ENCODE results near the gene ZNF384. TPM values are rescaled to one million over a fixed set of nuclear protein-coding genes. Genes with fewer than 3 reads are reported as not detected.

The ZNF384 gene
- total and polyA plus RNA-seq, 4 experiments from 2014 or later, result 14.4 to 88.7 (median 67.2) TPM

GRCh38 chr12:6640497-6640896 lies 48.7 kb downstream of the ZNF384 start:
- intact Hi-C loops (cut with micrococcal nuclease), result no loop called here
- Mint-ChIP-seq H3K36me3 (peaks cover 6 to 14% of the 10 kb centered on the region in 2 donors), H3K9me3 (peaks cover 0 to 21% (median 8%) of the 10 kb centered on the region in 8 donors), H3K27me3 (peaks cover 0 to 3% of the 10 kb centered on the region in 2 donors), H3K27ac (no peak overlapping the region), H3K4me1 (peaks cover 4 to 13% (median 9%) of the 10 kb centered on the region in 4 donors), H3K4me3 (no peak overlapping the region)
- CTCF ChIA-PET (ENCODE audit: partially characterized antibody), result no interaction called here
- DNase-seq, result no peak
- Histone ChIP-seq H3K27me3 (ENCODE audit: insufficient read depth, low read length) (no peaks in the 10 kb centered on the region), H3K4me1 (ENCODE audit: insufficient read depth, low read length) (peaks cover 6% of the 10 kb centered on the region), H3K27ac (ENCODE audit: low read depth, low read length) (no peak overlapping the region), H3K9me3 (ENCODE audit: control insufficient read depth in 1 of 2, low read length in 2 of 2) (peaks cover 0 to 11% of the 10 kb centered on the region in 2 donors), H3K36me3 (ENCODE audit: insufficient read depth, low read length) (no peaks in the 10 kb centered on the region), H3K4me3 (ENCODE audit: low read length in 2 of 2) (no peak overlapping the region)
- POLR2A ChIA-PET (ENCODE audit: partially characterized antibody), result no interaction called here

DNA sequence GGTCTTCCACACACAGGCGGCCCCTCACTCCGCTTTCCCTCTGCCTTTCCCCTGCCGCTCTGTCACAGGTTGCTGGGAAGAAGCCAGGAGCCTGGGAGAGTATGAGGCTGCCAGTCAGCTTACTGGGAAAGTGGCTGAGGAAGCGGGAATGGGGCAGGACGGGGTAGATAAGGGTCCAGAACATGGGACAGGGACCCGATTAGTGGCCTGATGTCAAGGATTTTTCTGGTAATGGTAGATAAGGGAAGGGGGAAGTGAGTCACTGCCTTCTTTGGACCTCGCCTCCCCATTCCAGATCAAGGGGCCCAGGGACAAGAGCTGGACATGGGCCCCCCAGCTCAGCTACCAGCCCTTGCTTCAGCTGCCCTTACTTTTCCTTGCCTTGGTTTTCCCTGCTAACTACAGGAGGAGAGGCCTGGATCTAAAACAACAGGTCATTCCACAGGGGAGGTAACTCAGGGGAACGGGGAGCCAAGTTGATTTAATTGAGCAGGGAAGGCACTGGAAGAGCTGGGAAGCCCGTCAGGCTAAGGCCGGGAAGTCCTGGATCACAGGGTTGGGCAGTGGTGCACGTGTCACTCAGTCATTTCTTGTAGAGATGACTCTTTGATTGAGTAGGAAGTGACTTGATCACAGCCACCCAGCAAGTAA lies 49.9 kb downstream of the ZNF384 start:
- intact Hi-C loops (cut with micrococcal nuclease), result no loop called here
- Mint-ChIP-seq H3K4me1 (peaks cover 7 to 24% (median 16%) of the 10 kb centered on the region in 4 donors), H3K4me3 (no peak overlapping the region), H3K9me3 (peaks cover 0 to 15% (median 7%) of the 10 kb centered on the region in 8 donors), H3K27ac (no peak overlapping the region), H3K36me3 (peaks cover 4 to 8% of the 10 kb centered on the region in 2 donors), H3K27me3 (peaks cover 0 to 3% of the 10 kb centered on the region in 2 donors)
- peaks cover 0 to 9% of the 10 kb centered on the region in 2 donors for H3K9me3 ChIP-seq (ENCODE audit: control insufficient read depth in 1 of 2, low read length in 2 of 2)
- POLR2A ChIA-PET (ENCODE audit: partially characterized antibody), result interaction anchor here (1.5 kb wide), 1 partner anchor 26 kb away, joined by 3 read pairs; no protein-coding TSS in a partner anchor
- no peak overlapping the region for H3K27ac ChIP-seq (ENCODE audit: low read depth, low read length)
- H3K36me3 ChIP-seq (ENCODE audit: insufficient read depth, low read length), result no peaks in the 10 kb centered on the region
- H3K27me3 ChIP-seq (ENCODE audit: insufficient read depth, low read length), result no peaks in the 10 kb centered on the region
- peaks cover 13% of the 10 kb centered on the region for H3K4me1 ChIP-seq (ENCODE audit: insufficient read depth, low read length)
- no peak for DNase-seq
- H3K4me3 ChIP-seq (ENCODE audit: low read length in 2 of 2), result no peak overlapping the region
- CTCF ChIA-PET (ENCODE audit: partially characterized antibody), result no interaction called here

DNA sequence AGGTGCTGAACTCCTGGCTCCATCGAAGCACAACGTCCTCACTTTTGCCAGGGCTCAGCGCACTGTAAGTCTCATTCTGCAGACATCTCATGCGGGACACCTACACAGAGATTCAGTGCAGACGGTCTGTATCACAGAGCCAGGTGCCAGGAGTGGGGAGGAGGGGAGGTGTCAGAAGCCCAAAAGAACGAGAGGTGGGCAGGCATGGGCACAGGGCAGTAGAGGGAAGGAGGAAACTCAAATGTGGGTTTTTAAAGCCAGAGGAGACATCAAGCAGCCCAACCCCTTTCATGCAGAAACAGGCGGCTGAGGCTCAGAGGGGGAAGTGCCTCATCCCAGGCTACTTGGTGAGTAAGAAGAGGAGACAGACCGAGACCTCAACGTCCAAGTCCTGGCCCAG lies 50.9 kb downstream of the ZNF384 start:
- CTCF ChIA-PET (ENCODE audit: partially characterized antibody), result no interaction called here
- H3K4me1 ChIP-seq (ENCODE audit: insufficient read depth, low read length), result peaks cover 13% of the 10 kb centered on the region
- peaks cover 0 to 2% of the 10 kb centered on the region in 2 donors for H3K9me3 ChIP-seq (ENCODE audit: control insufficient read depth in 1 of 2, low read length in 2 of 2)
- POLR2A ChIA-PET (ENCODE audit: partially characterized antibody), result interaction anchor here (1.5 kb wide), 1 partner anchor 25 kb away, joined by 3 read pairs; no protein-coding TSS in a partner anchor
- H3K27me3 ChIP-seq (ENCODE audit: insufficient read depth, low read length), result no peaks in the 10 kb centered on the region
- Mint-ChIP-seq H3K4me3 (no peak overlapping the region), H3K27me3 (peaks cover 0 to 3% of the 10 kb centered on the region in 2 donors), H3K9me3 (peaks cover 0 to 5% (median 2%) of the 10 kb centered on the region in 8 donors), H3K36me3 (peaks cover 0 to 3% of the 10 kb centered on the region in 2 donors), H3K4me1 (peaks cover 9 to 29% (median 19%) of the 10 kb centered on the region in 4 donors), H3K27ac (peak overlapping the region in 3 of 7 donors; percentile 9 to 73 (median 50))
- H3K27ac ChIP-seq (ENCODE audit: low read depth, low read length), result no peak overlapping the region
- intact Hi-C loops (cut with micrococcal nuclease), result no loop called here
- DNase-seq, result no peak
- H3K4me3 ChIP-seq (ENCODE audit: low read length in 2 of 2), result no peak overlapping the region
- no peaks in the 10 kb centered on the region for H3K36me3 ChIP-seq (ENCODE audit: insufficient read depth, low read length)

DNA sequence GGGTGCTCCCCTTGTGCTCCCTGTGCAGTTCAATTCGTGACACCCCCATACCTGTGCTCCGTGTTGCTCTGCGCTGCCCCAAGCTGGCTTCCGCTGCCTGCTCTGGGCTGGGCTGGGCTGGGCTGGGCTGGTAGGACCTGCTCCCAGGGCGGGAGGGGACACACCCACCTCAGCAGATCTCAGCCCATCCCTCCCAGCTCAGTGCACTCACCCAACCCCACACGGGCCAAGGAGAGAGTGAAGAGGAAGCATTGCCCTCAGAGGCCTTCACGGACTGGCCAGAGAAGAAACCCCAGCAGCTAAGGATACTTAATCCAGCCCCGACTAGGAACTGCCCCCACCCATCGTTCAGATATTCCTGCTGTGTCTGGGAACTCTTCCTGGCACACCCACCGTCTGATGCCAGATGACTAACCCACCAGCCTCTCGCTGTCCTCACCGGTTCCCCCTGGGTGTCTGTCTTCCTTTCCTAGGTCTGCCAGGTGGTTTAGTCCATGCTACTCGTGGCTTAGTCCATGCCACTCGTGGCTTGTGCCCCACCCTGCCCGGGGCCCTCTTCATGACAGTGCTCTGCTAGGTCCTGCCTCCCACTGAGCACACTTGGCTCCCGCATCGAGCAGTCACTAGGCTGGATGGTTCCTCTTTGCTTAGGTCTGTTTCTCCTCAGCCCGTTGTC lies 53.2 kb downstream of the ZNF384 start, which contains the start of gene LPAR5:
LPAR5 (minus strand) TSS at position 104 of the 676 bp plus-strand sequence. CDS start 14,711 bp downstream, outside the sequence.
- peaks cover 36% of the 10 kb centered on the region for H3K4me1 ChIP-seq (ENCODE audit: insufficient read depth, low read length)
- Mint-ChIP-seq H3K4me1 (peaks cover 26 to 52% (median 39%) of the 10 kb centered on the region in 4 donors), H3K4me3 (peak within 1 kb of the TSS; percentile 71 to 85 (median 79)), H3K27me3 (no peaks in the 10 kb centered on the region), H3K27ac (peak within 1 kb of the TSS; percentile 68 to 91 (median 84)), H3K9me3 (peaks cover 0 to 2% (median 0%) of the 10 kb centered on the region in 8 donors), H3K36me3 (no peaks in the 10 kb centered on the region)
- ChIA-PET POLR2A (ENCODE audit: partially characterized antibody) (interaction anchor here (0.9 to 2.1 kb wide), 8 partner anchors 8 to 215 kb away, joined by 3 to 10 read pairs (median 4); partner anchors contain the start of genes CDCA3, USP5 and ZNF384), CTCF (ENCODE audit: partially characterized antibody) (interaction anchor here (0.6 to 7.1 kb wide), 2 partner anchors 8 to 16 kb away, joined by 3 to 40 read pairs; no protein-coding TSS in a partner anchor)
- no peaks in the 10 kb centered on the region for H3K27me3 ChIP-seq (ENCODE audit: insufficient read depth, low read length)
- no peak within 1 kb of the TSS for H3K4me3 ChIP-seq (ENCODE audit: low read length in 2 of 2)
- intact Hi-C loops (cut with micrococcal nuclease), result no loop called here
- no peaks in the 10 kb centered on the region for H3K9me3 ChIP-seq (ENCODE audit: control insufficient read depth in 1 of 2, low read length in 2 of 2)
- H3K27ac ChIP-seq (ENCODE audit: low read depth, low read length), result peak within 1 kb of the TSS; percentile 28
- DNase-seq, result peak in 2 of 5 donors; percentile 34 to 44
- H3K36me3 ChIP-seq (ENCODE audit: insufficient read depth, low read length), result no peaks in the 10 kb centered on the region

- POLR2A ChIA-PET (ENCODE audit: partially characterized antibody), result interaction anchor here (0.8 to 2.1 kb wide), 11 partner anchors 9 to 216 kb away, joined by 3 to 10 read pairs (median 4); partner anchors contain the start of genes CDCA3, COPS7A, USP5 and ZNF384
- H3K9me3 Mint-ChIP-seq, result peaks cover 0 to 2% (median 0%) of the 10 kb centered on the region in 8 donors
- H3K27ac Mint-ChIP-seq, result peak overlapping the region; percentile 18 to 91 (median 84)
- Histone ChIP-seq H3K36me3 (ENCODE audit: insufficient read depth, low read length) (no peaks in the 10 kb centered on the region), H3K27me3 (ENCODE audit: insufficient read depth, low read length) (no peaks in the 10 kb centered on the region), H3K27ac (ENCODE audit: low read depth, low read length) (peak overlapping the region; percentile 28), H3K4me1 (ENCODE audit: insufficient read depth, low read length) (peaks cover 41% of the 10 kb centered on the region), H3K9me3 (ENCODE audit: control insufficient read depth in 1 of 2, low read length in 2 of 2) (no peaks in the 10 kb centered on the region), H3K4me3 (ENCODE audit: low read length in 2 of 2) (no peak overlapping the region)
- H3K4me3 Mint-ChIP-seq, result peak overlapping the region; percentile 71 to 85 (median 79)
- DNase-seq, result peak in 3 of 5 donors; percentile 26 to 76 (median 48)
- H3K4me1 Mint-ChIP-seq, result peaks cover 27 to 58% (median 43%) of the 10 kb centered on the region in 4 donors
- CTCF ChIA-PET (ENCODE audit: partially characterized antibody), result interaction anchor here (1.9 to 7.1 kb wide), 2 partner anchors 15 to 88 kb away, joined by 4 to 40 read pairs; partner anchors contain the start of gene COPS7A
- no peaks in the 10 kb centered on the region for H3K36me3 Mint-ChIP-seq
- H3K27me3 Mint-ChIP-seq, result no peaks in the 10 kb centered on the region
- intact Hi-C loops (cut with micrococcal nuclease), result no loop called here
Measured at GRCh38 chr12:6635375-6635855, 53.8 kb downstream of the ZNF384 start.

DNA sequence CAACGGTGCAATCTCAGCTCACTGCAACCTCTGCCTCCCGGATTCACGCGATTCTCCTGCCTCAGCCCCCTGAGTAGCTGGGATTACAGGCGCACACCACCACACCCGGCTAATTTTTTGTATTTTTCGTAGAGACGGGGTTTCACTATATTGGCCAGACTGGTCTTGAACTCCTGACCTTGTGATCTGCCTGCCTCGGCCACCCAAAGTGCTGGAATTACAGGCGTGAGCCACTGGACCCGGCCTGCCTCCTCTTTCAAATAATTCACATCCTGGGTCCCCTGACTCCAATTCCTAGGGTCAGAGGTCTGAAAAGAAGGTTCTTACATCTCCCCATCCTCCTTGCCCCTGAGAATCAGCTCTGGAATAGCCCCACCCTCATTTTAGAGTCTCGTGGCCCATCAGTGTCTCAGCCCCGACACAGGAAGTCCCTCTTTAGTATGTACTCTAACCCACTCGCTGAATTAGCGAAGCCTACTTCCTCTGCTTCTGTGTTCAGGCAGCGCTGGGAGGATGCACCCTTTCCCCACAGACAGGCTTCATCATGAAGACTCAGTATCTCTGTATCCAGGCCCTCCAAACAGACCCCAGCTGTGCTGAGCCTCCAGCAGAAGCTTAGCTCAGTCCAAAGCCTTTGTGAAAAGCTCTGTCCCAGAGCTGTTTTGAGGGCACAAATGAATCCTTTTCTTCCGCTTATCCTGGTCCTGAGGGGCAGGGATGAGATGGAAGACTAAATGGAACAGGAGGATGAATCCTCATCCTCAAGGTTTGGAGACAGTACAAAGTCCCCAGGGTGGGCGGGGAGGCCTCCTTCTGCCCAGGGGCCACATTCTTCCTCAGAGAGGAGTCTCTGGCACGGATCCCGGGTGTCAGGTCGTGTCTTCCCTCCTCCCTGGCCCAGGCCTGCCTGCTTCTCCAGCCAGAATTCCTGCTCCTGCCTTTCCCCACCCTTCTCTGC lies 56.9 kb downstream of the ZNF384 start:
- Histone ChIP-seq H3K4me1 (ENCODE audit: insufficient read depth, low read length) (peaks cover 50% of the 10 kb centered on the region), H3K36me3 (ENCODE audit: insufficient read depth, low read length) (no peaks in the 10 kb centered on the region), H3K27me3 (ENCODE audit: insufficient read depth, low read length) (no peaks in the 10 kb centered on the region), H3K27ac (ENCODE audit: low read depth, low read length) (peak overlapping the region; percentile 63), H3K9me3 (ENCODE audit: control insufficient read depth in 1 of 2, low read length in 2 of 2) (no peaks in the 10 kb centered on the region), H3K4me3 (ENCODE audit: low read length in 2 of 2) (no peak overlapping the region)
- Mint-ChIP-seq H3K4me3 (peak overlapping the region; percentile 82 to 93 (median 88)), H3K9me3 (no peaks in the 10 kb centered on the region), H3K36me3 (no peaks in the 10 kb centered on the region), H3K27ac (peak overlapping the region; percentile 91 to 98 (median 97)), H3K27me3 (no peaks in the 10 kb centered on the region), H3K4me1 (peaks cover 35 to 70% (median 52%) of the 10 kb centered on the region in 4 donors)
- ChIA-PET CTCF (ENCODE audit: partially characterized antibody) (interaction anchor here (1.0 to 7.1 kb wide), 5 partner anchors 12 to 194 kb away, joined by 3 to 40 read pairs (median 3); no protein-coding TSS in a partner anchor), POLR2A (ENCODE audit: partially characterized antibody) (interaction anchor here (0.6 to 2.3 kb wide), 13 partner anchors 11 to 187 kb away, joined by 3 to 15 read pairs (median 3); partner anchors contain the start of genes ACRBP, CD27, CHD4 and COPS7A)
- DNase-seq, result peak; percentile 52 to 66 (median 62)
- intact Hi-C loops (cut with micrococcal nuclease), result no loop called here

Data from CD4-positive, alpha-beta memory T cell (primary cell).